HG03378 (cell line): Measurements from ENCODE around the gene RIPOR2.
A peak's percentile ranks its signal among the peaks of the same experiment; 100 is the strongest.
"Not testable (repeated sequence)": the region's sequence is repeated elsewhere in the genome, so short reads cannot be mapped to it uniquely, and the experiment has no call there.

Source experiments
- ATAC-seq: cut with Tn5 transposase; IDR thresholded peaks from one replicate; pipeline ENCODE4 v1.9.1; 2021; ENCODE audit warnings: mild to moderate bottlenecking, moderate library complexity; ENCODE audit not compliant: unreplicated experiment

The RIPOR2 gene

DNA sequence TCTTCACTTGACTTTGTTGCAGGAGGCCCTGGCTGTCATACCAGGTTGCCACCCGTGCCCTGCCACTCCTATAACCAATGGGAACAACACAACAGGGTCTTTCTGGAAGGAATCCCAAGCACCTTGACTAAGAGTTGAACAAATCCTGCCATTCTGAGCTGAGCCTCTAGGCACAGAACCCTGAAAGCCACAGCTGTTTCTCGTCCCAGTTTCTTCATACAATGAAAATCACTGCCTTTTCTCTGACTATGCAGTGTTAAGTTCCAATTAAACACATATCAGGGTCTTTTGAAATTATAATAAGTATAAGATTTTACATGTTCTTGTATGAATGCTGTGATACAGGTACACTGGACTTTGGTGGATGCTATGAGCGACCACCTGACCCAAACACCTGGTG, 54.4 kb downstream of the RIPOR2 start:
- ATAC-seq, result no peak

DNA sequence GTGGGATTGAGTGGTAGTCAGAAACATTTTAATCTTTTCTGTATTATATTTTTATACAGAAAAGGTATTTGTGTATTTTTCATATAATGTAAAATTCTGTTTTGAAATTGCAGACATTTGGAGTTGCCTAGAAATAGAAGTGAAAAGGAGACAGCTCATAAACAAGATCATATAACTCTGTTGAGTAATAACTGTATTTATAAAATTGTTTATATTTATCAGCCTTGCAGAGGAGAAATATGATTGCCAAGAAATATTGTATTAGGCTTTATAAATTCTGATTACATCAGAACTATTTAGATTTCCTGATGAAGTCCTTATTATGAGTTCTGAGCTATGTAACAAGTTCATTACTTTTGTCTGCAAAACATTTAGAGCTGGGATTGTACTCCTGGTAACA, 55.3 kb downstream of the RIPOR2 start:
- ATAC-seq, result no peak

DNA sequence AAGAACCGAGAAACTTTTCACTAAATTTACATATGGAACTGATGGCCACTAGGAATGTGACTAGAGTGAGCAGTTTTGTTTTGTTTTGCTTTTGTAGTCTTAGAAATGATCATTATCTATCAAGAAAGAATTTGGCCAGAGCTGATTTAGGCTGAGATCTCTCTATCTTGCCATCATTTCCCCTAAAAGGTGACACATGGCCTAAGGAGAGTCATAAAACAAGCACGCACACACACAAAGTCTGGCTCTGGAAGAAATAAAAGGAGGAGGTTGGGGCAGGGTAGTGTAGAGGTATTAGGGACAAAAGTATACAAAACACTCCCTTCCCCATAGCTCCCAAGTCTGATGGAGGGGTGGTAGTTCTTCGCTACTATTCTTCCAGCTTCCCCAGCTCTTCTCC, 56.4 kb downstream of the RIPOR2 start:
- ATAC-seq, result no peak

DNA sequence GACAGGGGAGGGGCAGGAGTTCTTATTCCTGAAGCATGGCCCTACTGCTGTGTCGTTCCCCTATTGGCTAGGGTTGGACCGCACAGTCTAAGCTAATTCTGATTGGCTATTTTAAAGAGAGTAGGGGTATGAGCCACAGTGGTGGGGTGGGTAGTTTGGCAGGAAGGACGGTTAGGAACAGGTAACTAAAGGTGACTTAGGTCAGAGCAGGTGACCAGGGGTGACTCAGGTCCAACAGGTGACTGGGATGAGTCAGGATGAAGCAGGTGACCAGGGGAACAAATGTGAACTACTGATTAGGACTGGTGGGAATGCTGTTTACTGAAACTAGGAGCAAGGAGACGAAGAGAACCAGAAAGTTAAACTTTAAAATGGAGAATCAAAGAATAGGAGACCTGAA, 58.0 kb downstream of the RIPOR2 start:
- ATAC-seq, result not testable (repeated sequence)

- no peak for ATAC-seq
These were observed 59.0 kb downstream of the RIPOR2 start for GRCh38 chr6:24876499-24877465.

DNA sequence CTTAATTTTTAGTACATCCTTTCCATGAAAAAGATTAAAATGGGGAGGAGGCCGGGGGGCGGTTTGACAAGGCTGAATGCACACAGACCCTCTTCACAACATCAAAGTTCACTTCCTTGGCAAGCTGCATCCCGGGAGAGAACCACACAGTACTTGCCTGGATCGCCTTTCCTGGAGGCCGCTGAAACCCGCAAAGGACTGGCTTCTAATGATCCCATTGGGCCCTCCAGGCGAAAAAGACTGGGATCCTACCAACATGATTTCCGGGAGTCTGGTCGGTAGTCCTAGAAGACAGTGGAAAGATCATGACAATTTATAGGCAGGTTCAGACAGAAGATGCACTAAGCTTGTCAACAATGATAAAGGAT, 60.2 kb downstream of the RIPOR2 start:
- no peak for ATAC-seq

DNA sequence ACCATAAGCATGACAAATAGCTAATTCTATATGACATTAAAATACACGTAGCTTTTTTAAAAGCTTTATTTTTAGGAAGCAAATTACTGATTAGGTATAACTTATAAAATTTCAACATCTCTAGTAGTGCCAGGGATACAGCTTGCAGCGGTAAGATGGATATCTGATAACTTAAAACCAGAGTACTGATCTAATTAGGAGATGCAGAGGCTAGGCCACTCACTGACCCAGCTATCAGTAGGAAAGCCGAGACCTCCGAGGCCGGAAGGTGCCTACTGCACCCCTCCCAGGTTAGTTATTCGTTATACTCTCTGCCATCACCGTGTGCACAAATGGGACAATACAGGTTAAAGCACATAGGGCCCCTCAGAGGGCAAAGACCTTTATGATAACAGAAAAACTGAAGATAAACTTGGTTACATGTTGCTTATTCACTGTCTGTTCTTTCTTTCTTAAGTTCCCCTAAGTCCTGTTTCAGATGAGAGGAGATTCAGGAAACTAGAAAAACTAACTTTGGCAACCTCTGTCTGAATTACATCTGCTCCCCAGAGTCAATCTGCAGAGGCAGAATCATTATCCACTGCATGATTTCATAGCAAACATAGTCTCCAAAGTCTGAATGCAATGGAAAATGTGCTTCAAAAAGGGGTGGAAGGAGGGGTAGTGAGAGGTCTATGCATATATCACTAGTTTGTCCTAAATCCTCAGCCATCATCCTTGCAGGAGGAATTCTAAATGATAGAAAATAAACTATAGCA, 60.8 kb downstream of the RIPOR2 start:
- ATAC-seq, result no peak

- no peak for ATAC-seq
These were observed 61.6 kb downstream of the RIPOR2 start for GRCh38 chr6:24874128-24874527.

- ATAC-seq, result no peak
These were observed 63.0 kb downstream of the RIPOR2 start for GRCh38 chr6:24872779-24873178.

DNA sequence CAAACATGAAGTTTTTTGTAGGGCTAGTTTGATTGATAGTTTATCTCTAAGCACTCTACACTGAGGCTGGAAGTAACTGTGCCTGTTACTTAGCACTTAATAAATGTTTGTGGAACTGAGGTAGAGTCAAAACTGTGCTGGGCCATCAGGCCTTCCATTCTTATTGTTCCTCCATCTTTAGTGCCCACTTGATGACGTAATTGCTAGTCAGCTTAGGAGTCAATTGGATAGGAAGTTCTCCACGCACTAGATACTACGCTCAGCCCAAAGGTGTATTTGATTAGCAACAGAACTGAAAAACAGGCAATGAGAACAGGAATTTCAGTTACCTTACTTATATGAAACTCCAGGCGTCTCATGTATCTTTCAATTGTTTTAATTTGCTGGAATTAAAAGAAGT, 67.0 kb downstream of the RIPOR2 start:
- ATAC-seq, result no peak

- no peak for ATAC-seq
These were observed 68.6 kb downstream of the RIPOR2 start for GRCh38 chr6:24867104-24867703.

DNA sequence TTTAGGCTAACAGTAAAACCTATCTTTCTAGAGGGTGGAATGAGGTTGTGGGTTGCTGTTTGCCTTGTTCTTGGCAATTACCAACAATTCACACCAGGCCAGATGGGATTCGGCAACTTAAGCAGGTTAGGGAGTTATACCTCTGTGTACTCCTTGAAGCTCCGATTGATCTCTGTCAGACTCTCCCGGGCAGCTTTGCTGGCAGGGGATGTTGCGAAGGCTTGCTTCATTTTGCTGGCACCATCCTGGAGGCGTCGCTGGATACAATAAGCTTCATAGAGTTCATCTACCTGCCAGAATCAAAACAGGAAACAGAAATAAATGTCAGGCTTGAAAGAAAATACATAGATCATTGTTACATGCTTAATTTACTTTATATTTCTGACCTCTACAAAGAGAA, 70.6 kb downstream of the RIPOR2 start:
- no peak for ATAC-seq

- ATAC-seq, result no peak
These were observed 71.4 kb downstream of the RIPOR2 start for GRCh38 chr6:24864343-24864742.

GRCh38 chr6:24861934-24862333, 73.8 kb downstream of the RIPOR2 start:
- peak; percentile 88 for ATAC-seq

DNA sequence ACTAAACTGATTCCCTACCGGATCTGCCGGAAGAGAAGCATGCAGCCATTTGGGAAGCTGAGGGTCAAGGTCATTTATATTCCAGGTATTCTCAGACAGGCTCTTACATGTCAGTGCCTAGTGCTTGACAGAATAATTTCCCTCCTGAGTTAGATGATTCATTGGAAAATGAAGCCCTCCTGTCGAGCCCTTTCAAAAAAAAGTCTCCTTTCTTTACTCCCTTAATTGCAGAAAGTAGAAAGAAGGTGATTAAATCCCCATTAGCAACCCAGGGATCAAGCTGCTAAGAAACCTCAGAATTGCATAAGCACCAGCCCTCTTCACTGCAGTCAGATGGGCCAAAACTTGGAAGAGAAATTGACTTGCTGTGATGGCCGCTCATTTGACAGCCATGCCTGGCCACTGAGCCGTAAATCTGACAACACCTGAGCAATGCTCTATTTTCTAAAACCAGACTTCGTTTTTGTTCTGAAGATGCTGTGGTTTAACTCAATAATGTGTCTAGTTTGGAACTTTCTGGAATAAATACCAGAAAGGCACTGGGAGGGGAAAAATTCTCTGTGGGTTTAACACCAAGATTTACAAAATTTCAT, 76.1 kb downstream of the RIPOR2 start:
- ATAC-seq, result no peak

DNA sequence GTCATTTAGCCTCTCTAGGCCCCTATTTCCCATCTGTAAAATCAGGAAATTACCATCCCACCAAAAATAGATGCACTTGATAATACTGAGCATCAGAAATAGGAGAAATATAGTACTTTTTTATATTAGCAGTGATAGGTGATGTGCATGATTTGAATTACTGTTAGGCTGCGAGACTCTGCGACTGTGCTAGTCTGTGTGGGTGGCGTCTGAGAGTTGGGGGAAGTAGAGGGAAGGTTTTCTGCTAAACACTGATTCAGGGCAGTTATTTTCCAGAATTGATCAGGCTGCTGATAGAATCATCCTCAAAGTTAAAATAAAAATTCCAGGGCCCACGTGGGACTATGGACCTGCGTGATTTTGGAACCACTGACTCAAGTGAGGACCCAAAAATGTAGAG, 76.6 kb downstream of the RIPOR2 start:
- no peak for ATAC-seq

DNA sequence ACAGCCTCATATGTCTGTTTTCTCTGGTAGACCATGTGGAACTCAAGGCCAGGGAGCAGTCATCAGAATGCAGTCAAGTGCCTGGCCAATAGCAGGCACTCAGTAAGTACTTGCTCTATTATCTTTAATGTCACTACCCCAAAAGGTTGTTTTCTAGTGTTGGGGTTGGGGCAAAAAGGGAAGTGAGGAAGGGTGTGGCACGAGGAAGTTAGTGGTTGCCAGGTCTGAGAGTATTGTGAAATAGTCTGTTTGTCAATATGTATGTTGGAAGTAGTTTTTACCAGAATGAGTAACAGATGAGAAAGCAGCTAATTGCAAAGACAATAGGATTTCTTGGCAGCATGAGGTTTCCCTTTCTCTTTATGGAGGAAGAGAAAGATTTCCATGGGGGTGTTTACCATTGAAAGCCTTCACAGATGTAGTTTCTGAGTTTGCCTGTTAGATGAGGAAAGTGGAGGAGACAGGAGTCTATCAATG, 77.5 kb downstream of the RIPOR2 start:
- peak; percentile 59 for ATAC-seq

GRCh38 chr6:24856901-24857670, 78.7 kb downstream of the RIPOR2 start:
- ATAC-seq, result no peak

- ATAC-seq, result no peak
These were observed 79.5 kb downstream of the RIPOR2 start for GRCh38 chr6:24856246-24856599.
